HepG2 (cell line): ENCODE data around the gene HNRNPM. TPM values are rescaled to one million over a fixed set of nuclear protein-coding genes. Genes with fewer than 3 reads are reported as not detected.
A peak's percentile ranks its signal among the peaks of the same experiment; 100 is the strongest.

ENCODE experiments used
- CCDC6 ChIP-seq: sonication (generic); formaldehyde crosslinking; IDR thresholded peaks from 2 replicates; pipeline ENCODE4 v1.8.1; 2022; ENCODE audit warnings: mild to moderate bottlenecking, missing genetic modification reagents, moderate library complexity
- CHD2 ChIP-seq: IDR thresholded peaks from 2 replicates; pipeline ENCODE4 v1.6.1; 2011; ENCODE audit warnings: low read depth, low read length, improper control_type of control experiment
- EHMT2 ChIP-seq: fragments of 200-600 bp; sonication (generic); IDR thresholded peaks from 2 replicates; pipeline ENCODE4 v1.7.0; 2017; ENCODE audit warnings: antibody characterized with exemption, low read depth, low read length, borderline replicate concordance
- GATAD2A ChIP-seq: IDR thresholded peaks from 2 replicates; pipeline ENCODE4 v1.6.1; 2016
- GMEB1 ChIP-seq: sonication (generic); formaldehyde crosslinking; IDR thresholded peaks from 2 replicates; pipeline ENCODE4 v1.5.1; 2020; ENCODE audit warnings: missing genetic modification reagents, mild to moderate bottlenecking, borderline replicate concordance
- KDM5B ChIP-seq: sonication (generic); formaldehyde crosslinking; IDR thresholded peaks from 2 replicates; pipeline ENCODE4 v1.4.0; 2020; ENCODE audit warnings: missing genetic modification reagents, mild to moderate bottlenecking, borderline replicate concordance
- KLF6 ChIP-seq: IDR thresholded peaks from 2 replicates; pipeline ENCODE4 v1.8.0; 2016; ENCODE audit warnings: missing biosample characterization, missing genetic modification reagents
- MAF1 ChIP-seq: sonication (generic); formaldehyde crosslinking; IDR thresholded peaks from 2 replicates; pipeline ENCODE4 v1.5.0; 2020; ENCODE audit warnings: missing genetic modification reagents, borderline replicate concordance
- MED8 ChIP-seq: sonication (generic); formaldehyde crosslinking; IDR thresholded peaks from 2 replicates; pipeline ENCODE4 v1.8.1; 2023; ENCODE audit warnings: mild to moderate bottlenecking, missing genetic modification reagents; ENCODE audit not compliant: insufficient replicate concordance
- U2AF2 ChIP-seq: fragments of 200-400 bp; formaldehyde crosslinking; IDR thresholded peaks from 2 replicates; pipeline ENCODE4 v1.6.1; 2017; ENCODE audit warnings: low read depth, mild to moderate bottlenecking, low read length
- ZNF343 ChIP-seq: sonication (generic); formaldehyde crosslinking; IDR thresholded peaks from 2 replicates; pipeline ENCODE4 v1.4.0; 2020; ENCODE audit warnings: mild to moderate bottlenecking, missing genetic modification reagents
- ZNF407 ChIP-seq: sonication (generic); formaldehyde crosslinking; IDR thresholded peaks from one replicate; pipeline ENCODE4 v1.5.1; 2020; ENCODE audit warnings: mild to moderate bottlenecking, missing genetic modification reagents; ENCODE audit errors: not compliant biosample characterization
- ZNF460 ChIP-seq: sonication (generic); formaldehyde crosslinking; IDR thresholded peaks from 2 replicates; pipeline ENCODE4 v1.5.1; 2020; ENCODE audit warnings: missing genetic modification reagents, mild to moderate bottlenecking, borderline replicate concordance
- ZNF549 ChIP-seq: sonication (generic); formaldehyde crosslinking; IDR thresholded peaks from 2 replicates; pipeline ENCODE4 v1.5.0; 2020; ENCODE audit warnings: missing genetic modification reagents
- ZNF557 ChIP-seq: sonication (generic); formaldehyde crosslinking; IDR thresholded peaks from 2 replicates; pipeline ENCODE4 v1.4.0; 2020; ENCODE audit warnings: missing genetic modification reagents
- ZNF614 ChIP-seq: IDR thresholded peaks from 2 replicates; pipeline ENCODE4 v1.6.1; 2018; ENCODE audit warnings: missing biosample characterization, missing genetic modification reagents, inconsistent platforms, borderline replicate concordance
- ZNF770 ChIP-seq: sonication (generic); formaldehyde crosslinking; IDR thresholded peaks from 2 replicates; pipeline ENCODE4 v1.5.0; 2020; ENCODE audit warnings: mild to moderate bottlenecking, missing genetic modification reagents
- polyA plus RNA-seq, 8 experiments: library from polyadenylated mRNA; depleted of rRNA in 3 of 8; stranded (reverse) in 7 of 8; unstranded in 1 of 8; fragments of >200 nt; fragmentation: Illumina TruSeq in 4 of 8; extraction: Trizol in 4 of 8; gene quantifications; 2 replicates each; pipeline versions ENCODE4 v1.2.1 to v1.2.3, GENCODE V29; 2011 to 2016; ENCODE audit warnings: low read depth in 4 of 8, missing spikeins in 1 of 8, mixed read lengths in 1 of 8; ENCODE audit not compliant: insufficient read depth in 1 of 8
- total RNA-seq, 5 experiments: library from RNA; depleted of rRNA; stranded (reverse); fragments of >200 nt; fragmentation: Illumina TruSeq; extraction: Trizol; gene quantifications; 2 replicates each; pipeline ENCODE4 v1.2.3, GENCODE V29; 2016; ENCODE audit warnings: low read depth in 1 of 5

The HNRNPM gene
- total and polyA plus RNA-seq, 2 of the 13 experiments (the other 11 are each of a cell fraction or from before 2014, with no cell fraction given) = 56.7 to 102 TPM

GRCh38 chr19:8444677-8445487 is at the start of gene HNRNPM (continued):
- TF ChIP-seq ZNF407 (CRISPR knock-in tag) (no peak), GMEB1 (CRISPR knock-in tag) (peak; percentile 80), ZNF614 (CRISPR knock-in tag) (peak; percentile 61; the same call in 1 of the 2 replicates), ZNF343 (CRISPR knock-in tag) (peak; percentile 55; the same call in 1 of the 2 replicates), MED8 (CRISPR knock-in tag) (peak; percentile 27), CCDC6 (0 out of 2 replicates have a peak, but pooled peaks have one; percentile 63), ZNF460 (CRISPR knock-in tag) (0 out of 2 replicates have a peak, but pooled peaks have one; percentile 13), GATAD2A (CRISPR knock-in tag) (peak; percentile 26; the same call in 1 of the 2 replicates), ZNF549 (CRISPR knock-in tag) (0 out of 2 replicates have a peak, but pooled peaks have one; percentile 50), KDM5B (CRISPR knock-in tag) (peak; percentile 57; the same call in 1 of the 2 replicates), CHD2 (peak; percentile 87), MAF1 (CRISPR knock-in tag) (peak; percentile 70; the same call in 1 of the 2 replicates), U2AF2 (0 out of 2 replicates have a peak, but pooled peaks have one; percentile 42), ZNF557 (CRISPR knock-in tag) (peak; percentile 82; the same call in 1 of the 2 replicates), EHMT2 (no peak), ZNF770 (CRISPR knock-in tag) (peak; percentile 45), KLF6 (CRISPR knock-in tag) (no peak)
